Left lung (tissue), 14 donors: Measurements from ENCODE around the gene RPN2. TPM values are rescaled to one million over a fixed set of nuclear protein-coding genes. Genes with fewer than 3 reads are reported as not detected.

ENCODE experiments used
- ATAC-seq: fragments of 200-7000 bp; cut with Tn5 transposase; one replicate; pipeline ENCODE4 v1.9.1; 2020; ENCODE audit warnings: moderate library complexity
- DNase-seq, 4 donors: peaks; one replicate each; pipeline ENCODE4 v3.0.0-alpha.2; 2013 to 2020
- H3K27ac ChIP-seq, 2 donors: fragments of 200-600 bp; sonication (generic) in 1 of 2; one replicate each; pipeline versions ENCODE4 v1.5.0 to v1.8.0; 2020 to 2021
- H3K27me3 ChIP-seq, 2 donors: fragments of 200-600 bp; sonication (generic) in 1 of 2; one replicate each; pipeline versions ENCODE4 v1.5.0 to v1.8.0; 2020 to 2021
- H3K36me3 ChIP-seq, 2 donors: fragments of 200-600 bp; sonication (generic) in 1 of 2; one replicate each; pipeline versions ENCODE4 v1.5.0 to v1.8.0; 2020 to 2021
- H3K4me1 ChIP-seq, 2 donors: fragments of 200-600 bp; one replicate each; pipeline ENCODE4 v1.8.0; 2021
- H3K4me3 ChIP-seq, 2 donors: fragments of 200-600 bp; sonication (generic) in 1 of 2; one replicate each; pipeline versions ENCODE4 v1.5.0 to v1.8.0; 2020 to 2021; ENCODE audit warnings: mild to moderate bottlenecking in 1 of 2
- H3K9me3 ChIP-seq, 2 donors: fragments of 200-600 bp; sonication (generic) in 1 of 2; one replicate each; pipeline versions ENCODE4 v1.5.0 to v1.8.0; 2020 to 2021
- CTCF ChIP-seq, 2 donors: fragments of 200-600 bp; sonication (generic) in 1 of 2; IDR thresholded peaks; one replicate each; pipeline versions ENCODE4 v1.5.0 to v1.8.0; 2021; ENCODE audit warnings: antibody characterized with exemption in 2 of 2
- intact Hi-C, 2 donors: fragments of 100-400 bp; cut with DNase I; formaldehyde crosslinking; loops; one replicate each; pipeline versions ENCODE4 v1.11.2 to v1.14.2; 2022
- long read RNA-seq, 12 donors: library from polyadenylated mRNA in 2 of 12; unstranded in 2 of 12; transcript quantifications; one replicate each; pipeline ENCODE4 v2.0.0 and lab custom pipeline, GENCODE V29; 2019 to 2026
- polyA plus RNA-seq, 6 donors: library from polyadenylated mRNA; unstranded; fragments of 120-200 nt; gene quantifications; one replicate each; pipeline ENCODE4 v1.2.1, GENCODE V29; 2013; ENCODE audit not compliant: insufficient read length in 6 of 6
- total RNA-seq, 2 donors: library from RNA; stranded (reverse); fragmentation: NEBNext Ultra II Directional; extraction: Animal tissue kit (Norgen Biotek cat#: 25700); gene quantifications; one replicate each; pipeline ENCODE4 v1.2.1, GENCODE V29; 2021
- donor health status: DM: no; HTN: yes; CAD: no.
- donor health status: DM: no; HTN: no; CAD: no.

Gene RPN2
- total RNA-seq: 100 to 1,000 TPM; 222 to 269 TPM
- polyA plus RNA-seq: 100 to 1,000 TPM; 202 to 245 (median 229) TPM
- long read RNA-seq, donor 1, transcript RPN2-201 (17 exons, 2,515 nt): major isoform, 41 of 290 reads
- long read RNA-seq, donor 1, partial matches to known transcripts: 227 of 290 reads
- long read RNA-seq, donor 1, other reads (novel, unspliced or antisense): 22 of 290 reads
- long read RNA-seq, donor 2, transcript RPN2-201 (17 exons, 2,515 nt): major isoform, 30 of 210 reads
- long read RNA-seq, donor 2, partial matches to known transcripts: 166 of 210 reads
- long read RNA-seq, donor 2, other reads (novel, unspliced or antisense): 14 of 210 reads
- long read RNA-seq, donor 3, transcript RPN2-201 (17 exons, 2,515 nt): major isoform, 29 of 126 reads
- long read RNA-seq, donor 3, partial matches to known transcripts: 86 of 126 reads
- long read RNA-seq, donor 3, other reads (novel, unspliced or antisense): 11 of 126 reads
- long read RNA-seq, donor 4, transcript RPN2-201 (17 exons, 2,515 nt): major isoform, 165 of 210 reads
- long read RNA-seq, donor 4, partial matches to known transcripts: 28 of 210 reads
- long read RNA-seq, donor 4, other reads (novel, unspliced or antisense): 17 of 210 reads
- long read RNA-seq, donor 5, transcript RPN2-201 (17 exons, 2,515 nt): major isoform, 27 of 163 reads
- long read RNA-seq, donor 5, partial matches to known transcripts: 120 of 163 reads
- long read RNA-seq, donor 5, other reads (novel, unspliced or antisense): 16 of 163 reads
- long read RNA-seq, donor 6, transcript RPN2-201 (17 exons, 2,515 nt): major isoform, 29 of 152 reads
- long read RNA-seq, donor 6, partial matches to known transcripts: 108 of 152 reads
- long read RNA-seq, donor 6, other reads (novel, unspliced or antisense): 13 of 152 reads
- long read RNA-seq, donor 7, transcript RPN2-201 (17 exons, 2,515 nt): major isoform, 31 of 167 reads
- long read RNA-seq, donor 7, partial matches to known transcripts: 122 of 167 reads
- long read RNA-seq, donor 7, other reads (novel, unspliced or antisense): 14 of 167 reads
- long read RNA-seq, donor 8, transcript RPN2-201 (17 exons, 2,515 nt): major isoform, 38 of 205 reads
- long read RNA-seq, donor 8, partial matches to known transcripts: 155 of 205 reads
- long read RNA-seq, donor 8, other reads (novel, unspliced or antisense): 12 of 205 reads
- long read RNA-seq, donor 9: 0 reads
- long read RNA-seq, donor 10, transcript RPN2-201 (17 exons, 2,515 nt): major isoform, 291 of 367 reads
- long read RNA-seq, donor 10, partial matches to known transcripts: 37 of 367 reads
- long read RNA-seq, donor 10, other reads (novel, unspliced or antisense): 39 of 367 reads
- long read RNA-seq, donor 11, transcript RPN2-201 (17 exons, 2,515 nt): major isoform, 25 of 166 reads
- long read RNA-seq, donor 11, partial matches to known transcripts: 130 of 166 reads
- long read RNA-seq, donor 11, other reads (novel, unspliced or antisense): 11 of 166 reads
- long read RNA-seq, donor 12, transcript RPN2-201 (17 exons, 2,515 nt): major isoform, 37 of 154 reads
- long read RNA-seq, donor 12, partial matches to known transcripts: 109 of 154 reads
- long read RNA-seq, donor 12, other reads (novel, unspliced or antisense): 7 of 154 reads

GRCh38 chr20:37178839-37179682 is at the start of gene RPN2, which contains the start of gene MROH8:
RPN2 (plus strand) TSS chr20:37179330; CDS start chr20:37179357, 27 bp downstream.
MROH8 (minus strand) TSS chr20:37179548.
- H3K4me3 ChIP-seq: peak within 1 kb of the TSS; percentile 84 to 94
- H3K9me3 ChIP-seq: no peaks in the 10 kb centered on the region
- peaks cover 0 to 17% of the 10 kb centered on the region in 2 donors for H3K36me3 ChIP-seq
- H3K27ac ChIP-seq: peak within 1 kb of the TSS; percentile 99
- peaks cover 9 to 53% of the 10 kb centered on the region in 2 donors for H3K4me1 ChIP-seq
- ATAC-seq (peak; percentile 98), DNase-seq (peak; percentile 97 to 98 (median 98))
- no peak for TF ChIP-seq CTCF (IDR thresholded peaks at IDR 0.05)
- no peaks in the 10 kb centered on the region for H3K27me3 ChIP-seq
- intact Hi-C loops: no loop called here

GRCh38 chr20:37131486-37131885 is 47.6 kb upstream of the RPN2 start:
- Histone ChIP-seq H3K36me3 (no peaks in the 10 kb centered on the region), H3K27me3 (no peaks in the 10 kb centered on the region), H3K9me3 (no peaks in the 10 kb centered on the region), H3K27ac (no peak overlapping the region), H3K4me3 (no peak overlapping the region), H3K4me1 (no peaks in the 10 kb centered on the region)
- ATAC-seq: no peak
- TF ChIP-seq CTCF (IDR thresholded peaks at IDR 0.05): no peak
- intact Hi-C loops: no loop called here
- no peak for DNase-seq

- no peak overlapping the region for H3K4me3 ChIP-seq
- no peaks in the 10 kb centered on the region for H3K4me1 ChIP-seq
- H3K27me3 ChIP-seq: no peaks in the 10 kb centered on the region
- H3K27ac ChIP-seq: no peak overlapping the region
- intact Hi-C loops: no loop called here
- no peak for TF ChIP-seq CTCF (IDR thresholded peaks at IDR 0.05)
- DNase-seq: no peak
- ATAC-seq: no peak
- no peaks in the 10 kb centered on the region for H3K36me3 ChIP-seq
- no peaks in the 10 kb centered on the region for H3K9me3 ChIP-seq
Observed at GRCh38 chr20:37133952-37134351, 45.2 kb upstream of the RPN2 start.

- Histone ChIP-seq H3K27me3 (no peaks in the 10 kb centered on the region), H3K9me3 (no peaks in the 10 kb centered on the region), H3K4me3 (no peak overlapping the region), H3K27ac (no peak overlapping the region), H3K4me1 (no peaks in the 10 kb centered on the region), H3K36me3 (no peaks in the 10 kb centered on the region)
- TF ChIP-seq CTCF (IDR thresholded peaks at IDR 0.05): no peak
- ATAC-seq (no peak), DNase-seq (no peak)
- intact Hi-C loops: no loop called here
Observed at GRCh38 chr20:37137547-37137946, 41.6 kb upstream of the RPN2 start.
